Left lung (tissue), 10 donors: ENCODE results near the gene DSP. TPM values are rescaled to one million over a fixed set of nuclear protein-coding genes. Genes with fewer than 3 reads are reported as not detected.

ENCODE experiments used
- ATAC-seq: fragments of 200-7000 bp; cut with Tn5 transposase; one replicate; pipeline ENCODE4 v1.9.1; 2020; ENCODE audit warnings: moderate library complexity
- DNase-seq, 4 donors: peaks; one replicate each; pipeline ENCODE4 v3.0.0-alpha.2; 2013 to 2020
- H3K27ac ChIP-seq, 2 donors: fragments of 200-600 bp; sonication (generic) in 1 of 2; one replicate each; pipeline versions ENCODE4 v1.5.0 to v1.8.0; 2020 to 2021
- H3K27me3 ChIP-seq, 2 donors: fragments of 200-600 bp; sonication (generic) in 1 of 2; one replicate each; pipeline versions ENCODE4 v1.5.0 to v1.8.0; 2020 to 2021
- H3K36me3 ChIP-seq, 2 donors: fragments of 200-600 bp; sonication (generic) in 1 of 2; one replicate each; pipeline versions ENCODE4 v1.5.0 to v1.8.0; 2020 to 2021
- H3K4me1 ChIP-seq, 2 donors: fragments of 200-600 bp; one replicate each; pipeline ENCODE4 v1.8.0; 2021
- H3K4me3 ChIP-seq, 2 donors: fragments of 200-600 bp; sonication (generic) in 1 of 2; one replicate each; pipeline versions ENCODE4 v1.5.0 to v1.8.0; 2020 to 2021; ENCODE audit warnings: mild to moderate bottlenecking in 1 of 2
- H3K9me3 ChIP-seq, 2 donors: fragments of 200-600 bp; sonication (generic) in 1 of 2; one replicate each; pipeline versions ENCODE4 v1.5.0 to v1.8.0; 2020 to 2021
- CTCF ChIP-seq, 2 donors: fragments of 200-600 bp; sonication (generic) in 1 of 2; IDR thresholded peaks; one replicate each; pipeline versions ENCODE4 v1.5.0 to v1.8.0; 2021; ENCODE audit warnings: antibody characterized with exemption in 2 of 2
- intact Hi-C, 2 donors: fragments of 100-400 bp; cut with DNase I; formaldehyde crosslinking; loops; one replicate each; pipeline versions ENCODE4 v1.11.2 to v1.14.2; 2022
- polyA plus RNA-seq, 6 donors: library from polyadenylated mRNA; unstranded; fragments of 120-200 nt; gene quantifications; one replicate each; pipeline ENCODE4 v1.2.1, GENCODE V29; 2013; ENCODE audit not compliant: insufficient read length in 6 of 6
- total RNA-seq, 2 donors: library from RNA; stranded (reverse); fragmentation: NEBNext Ultra II Directional; extraction: Animal tissue kit (Norgen Biotek cat#: 25700); gene quantifications; one replicate each; pipeline ENCODE4 v1.2.1, GENCODE V29; 2021
- donor health status: DM: no; HTN: yes; CAD: no.
- donor health status: DM: no; HTN: no; CAD: no.

Gene DSP
- total and polyA plus RNA-seq, 8 donors: 15.1 to 75.5 (median 62.0) TPM

GRCh38 chr6:7593229-7593628 is 51.8 kb downstream of the DSP start:
- Histone ChIP-seq H3K4me3 (no peak overlapping the region), H3K27ac (no peak overlapping the region), H3K4me1 (peaks cover 8 to 29% of the 10 kb centered on the region in 2 donors), H3K36me3 (peaks cover 0 to 51% of the 10 kb centered on the region in 2 donors), H3K9me3 (no peaks in the 10 kb centered on the region), H3K27me3 (no peaks in the 10 kb centered on the region)
- intact Hi-C loops: no loop called here
- ATAC-seq: no peak
- DNase-seq: no peak
- TF ChIP-seq CTCF (IDR thresholded peaks at IDR 0.05): no peak

GRCh38 chr6:7594579-7595125 is 53.2 kb downstream of the DSP start:
- DNase-seq: no peak
- no peak for ATAC-seq
- H3K36me3 ChIP-seq: peaks cover 0 to 62% of the 10 kb centered on the region in 2 donors
- H3K27me3 ChIP-seq: no peaks in the 10 kb centered on the region
- H3K9me3 ChIP-seq: no peaks in the 10 kb centered on the region
- no peak for TF ChIP-seq CTCF (IDR thresholded peaks at IDR 0.05)
- intact Hi-C loops: no loop called here
- H3K4me1 ChIP-seq: peaks cover 8 to 24% of the 10 kb centered on the region in 2 donors
- H3K4me3 ChIP-seq: no peak overlapping the region
- H3K27ac ChIP-seq: no peak overlapping the region

- intact Hi-C loops: no loop called here
These were observed 62.5 kb downstream of the DSP start for GRCh38 chr6:7604003-7604402.

GRCh38 chr6:7604506-7604905 is 63.0 kb downstream of the DSP start:
- no peak for TF ChIP-seq CTCF (IDR thresholded peaks at IDR 0.05)
- intact Hi-C loops: no loop called here
- H3K36me3 ChIP-seq: peaks cover 0 to 94% of the 10 kb centered on the region in 2 donors
- H3K27ac ChIP-seq: no peak overlapping the region
- no peak overlapping the region for H3K4me3 ChIP-seq
- ATAC-seq: no peak
- no peaks in the 10 kb centered on the region for H3K4me1 ChIP-seq
- DNase-seq: no peak
- no peaks in the 10 kb centered on the region for H3K9me3 ChIP-seq
- H3K27me3 ChIP-seq: no peaks in the 10 kb centered on the region

More at GRCh38 chr6:7604003-7604402, 62.5 kb downstream of the DSP start:
- Histone ChIP-seq H3K9me3 (no peaks in the 10 kb centered on the region), H3K4me1 (no peaks in the 10 kb centered on the region), H3K27me3 (no peaks in the 10 kb centered on the region), H3K27ac (no peak overlapping the region), H3K36me3 (peaks cover 0 to 93% of the 10 kb centered on the region in 2 donors), H3K4me3 (no peak overlapping the region)
- ATAC-seq (no peak), DNase-seq (no peak)
- no peak for TF ChIP-seq CTCF (IDR thresholded peaks at IDR 0.05)

- ATAC-seq (peak; percentile 82), DNase-seq (peak in 2 of 4 donors; percentile 47 to 66)
- Histone ChIP-seq H3K9me3 (no peaks in the 10 kb centered on the region), H3K36me3 (peaks cover 0 to 32% of the 10 kb centered on the region in 2 donors), H3K27ac (no peak overlapping the region), H3K4me3 (no peak overlapping the region), H3K27me3 (no peaks in the 10 kb centered on the region), H3K4me1 (peaks cover 3 to 27% of the 10 kb centered on the region in 2 donors)
- peak; percentile 60 to 69 for TF ChIP-seq CTCF (IDR thresholded peaks at IDR 0.05)
- intact Hi-C loops: loop anchor here in 1 of 2 donors (10.0 kb wide), 2 partner anchors 191 to 341 kb away; no protein-coding TSS in a partner anchor
These were observed 74.3 kb downstream of the DSP start for GRCh38 chr6:7615611-7616383.
